Measurements from ENCODE around the gene LHX3. TPM values are rescaled to one million over a fixed set of nuclear protein-coding genes. Genes with fewer than 3 reads are reported as not detected.
A peak's percentile ranks its signal among the peaks of the same experiment; 100 is the strongest.

Gene LHX3
- total and polyA plus RNA-seq, 2 donors from 2014 or later: not detected

- no peak for DNase-seq
- Histone ChIP-seq H3K36me3 (ENCODE audit: control insufficient read depth in 2 of 3, insufficient read depth in 3 of 3, low read length in 3 of 3) (peaks cover 0 to 8% (median under 1%) of the 10 kb centered on the region in 3 donors), H3K27me3 (ENCODE audit: control insufficient read depth, insufficient read depth, low read length) (no peaks in the 10 kb centered on the region), H3K9me3 (ENCODE audit: control insufficient read depth in 2 of 3, insufficient read depth in 1 of 3, low read length in 3 of 3) (no peaks in the 10 kb centered on the region), H3K9ac (ENCODE audit: low read length in 3 of 3) (no peak overlapping the region), H3K4me1 (ENCODE audit: control insufficient read depth in 2 of 3, insufficient read depth in 2 of 3, low read depth in 1 of 3, low read length in 3 of 3) (no peaks in the 10 kb centered on the region), H3K4me3 (ENCODE audit: low read length in 3 of 3) (no peak overlapping the region), H3K27ac (ENCODE audit: low read depth in 2 of 2, low read length in 2 of 2) (no peak overlapping the region)
- intact Hi-C loops (cut with DNase I): no loop called here
- TF ChIP-seq, protein P1, sequence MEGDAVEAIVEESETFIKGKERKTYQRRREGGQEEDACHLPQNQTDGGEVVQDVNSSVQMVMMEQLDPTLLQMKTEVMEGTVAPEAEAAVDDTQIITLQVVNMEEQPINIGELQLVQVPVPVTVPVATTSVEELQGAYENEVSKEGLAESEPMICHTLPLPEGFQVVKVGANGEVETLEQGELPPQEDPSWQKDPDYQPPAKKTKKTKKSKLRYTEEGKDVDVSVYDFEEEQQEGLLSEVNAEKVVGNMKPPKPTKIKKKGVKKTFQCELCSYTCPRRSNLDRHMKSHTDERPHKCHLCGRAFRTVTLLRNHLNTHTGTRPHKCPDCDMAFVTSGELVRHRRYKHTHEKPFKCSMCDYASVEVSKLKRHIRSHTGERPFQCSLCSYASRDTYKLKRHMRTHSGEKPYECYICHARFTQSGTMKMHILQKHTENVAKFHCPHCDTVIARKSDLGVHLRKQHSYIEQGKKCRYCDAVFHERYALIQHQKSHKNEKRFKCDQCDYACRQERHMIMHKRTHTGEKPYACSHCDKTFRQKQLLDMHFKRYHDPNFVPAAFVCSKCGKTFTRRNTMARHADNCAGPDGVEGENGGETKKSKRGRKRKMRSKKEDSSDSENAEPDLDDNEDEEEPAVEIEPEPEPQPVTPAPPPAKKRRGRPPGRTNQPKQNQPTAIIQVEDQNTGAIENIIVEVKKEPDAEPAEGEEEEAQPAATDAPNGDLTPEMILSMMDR (IDR thresholded peaks at IDR 0.05; ENCODE audit: borderline replicate concordance, extremely low read depth, insufficient read depth): no peak
- no peak for FAIRE-seq
These were observed 19.1 kb upstream of the LHX3 start for GRCh38 chr9:136223871-136224640.

DNA sequence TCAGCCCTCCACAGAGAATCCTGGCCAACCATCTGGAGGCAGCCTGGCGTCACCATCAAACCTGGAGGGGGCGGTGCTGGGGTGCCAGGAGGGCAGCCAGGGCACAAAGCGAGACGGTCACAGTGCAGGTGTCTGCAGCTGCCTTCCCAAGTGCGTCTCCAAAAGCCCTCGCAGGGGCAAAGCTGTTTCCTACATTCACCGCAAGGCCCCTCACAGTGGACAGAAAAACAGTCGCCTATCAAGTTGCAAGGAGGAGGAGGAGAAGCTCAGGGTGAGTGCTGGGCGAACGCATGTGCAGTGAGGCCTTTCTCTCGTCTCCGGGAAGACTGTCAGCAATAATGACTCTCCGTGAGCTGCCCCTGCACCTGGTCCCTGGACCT is 18.0 kb upstream of the LHX3 start:
- no peak overlapping the region for H3K4me3 ChIP-seq (ENCODE audit: low read length in 3 of 3)
- H3K9ac ChIP-seq (ENCODE audit: low read length in 3 of 3): no peak overlapping the region
- FAIRE-seq: no peak
- no peaks in the 10 kb centered on the region for H3K9me3 ChIP-seq (ENCODE audit: control insufficient read depth in 2 of 3, insufficient read depth in 1 of 3, low read length in 3 of 3)
- H3K36me3 ChIP-seq (ENCODE audit: control insufficient read depth in 2 of 3, insufficient read depth in 3 of 3, low read length in 3 of 3): peaks cover 0 to 8% (median 2%) of the 10 kb centered on the region in 3 donors
- intact Hi-C loops (cut with DNase I): no loop called here
- no peak overlapping the region for H3K27ac ChIP-seq (ENCODE audit: low read depth in 2 of 2, low read length in 2 of 2)
- peak in 4 of 5 donors; percentile 69 to 85 (median 78) for DNase-seq
- no peaks in the 10 kb centered on the region for H3K4me1 ChIP-seq (ENCODE audit: control insufficient read depth in 2 of 3, insufficient read depth in 2 of 3, low read depth in 1 of 3, low read length in 3 of 3)
- TF ChIP-seq, protein P1 (IDR thresholded peaks at IDR 0.05; ENCODE audit: borderline replicate concordance, extremely low read depth, insufficient read depth): no peak
- no peaks in the 10 kb centered on the region for H3K27me3 ChIP-seq (ENCODE audit: control insufficient read depth, insufficient read depth, low read length)

GRCh38 chr9:136222166-136222905 is 17.4 kb upstream of the LHX3 start:
- Histone ChIP-seq H3K36me3 (ENCODE audit: control insufficient read depth in 2 of 3, insufficient read depth in 3 of 3, low read length in 3 of 3) (peaks cover 0 to 8% (median 2%) of the 10 kb centered on the region in 3 donors), H3K4me3 (ENCODE audit: low read length in 3 of 3) (no peak overlapping the region)

More at GRCh38 chr9:136222166-136222905, 17.4 kb upstream of the LHX3 start:
- Histone ChIP-seq H3K4me1 (ENCODE audit: control insufficient read depth in 2 of 3, insufficient read depth in 2 of 3, low read depth in 1 of 3, low read length in 3 of 3) (no peaks in the 10 kb centered on the region), H3K9me3 (ENCODE audit: control insufficient read depth in 2 of 3, insufficient read depth in 1 of 3, low read length in 3 of 3) (no peaks in the 10 kb centered on the region), H3K9ac (ENCODE audit: low read length in 3 of 3) (no peak overlapping the region), H3K27me3 (ENCODE audit: control insufficient read depth, insufficient read depth, low read length) (no peaks in the 10 kb centered on the region), H3K27ac (ENCODE audit: low read depth in 2 of 2, low read length in 2 of 2) (no peak overlapping the region)
- intact Hi-C loops (cut with DNase I): no loop called here
- TF ChIP-seq, protein P1 (IDR thresholded peaks at IDR 0.05; ENCODE audit: borderline replicate concordance, extremely low read depth, insufficient read depth): no peak
- no peak for FAIRE-seq
- DNase-seq: peak in 1 of 5 donors; percentile 11
